Measurements from ENCODE around the gene ECM1. TPM values are rescaled to one million over a fixed set of nuclear protein-coding genes. Genes with fewer than 3 reads are reported as not detected.

Gene ECM1
- total RNA-seq, 6 experiments from 2014 or later: 8.8 to 26.7 (median 14.9) TPM

DNA sequence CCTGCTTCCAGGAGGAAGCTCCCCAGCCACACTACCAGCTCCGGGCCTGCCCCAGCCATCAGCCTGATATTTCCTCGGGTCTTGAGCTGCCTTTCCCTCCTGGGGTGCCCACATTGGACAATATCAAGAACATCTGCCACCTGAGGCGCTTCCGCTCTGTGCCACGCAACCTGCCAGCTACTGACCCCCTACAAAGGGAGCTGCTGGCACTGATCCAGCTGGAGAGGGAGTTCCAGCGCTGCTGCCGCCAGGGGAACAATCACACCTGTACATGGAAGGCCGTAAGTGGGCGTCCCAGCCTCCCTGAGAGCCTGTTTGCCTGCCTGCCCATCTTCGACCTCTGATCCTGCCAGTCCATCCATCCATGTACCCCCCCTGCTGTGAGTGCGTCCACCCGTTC lies 3.6 kb downstream of the ECM1 start:
- WGBS (ENCODE audit: insufficient coverage, low coverage, low lambda C conversion rate, missing lambda C conversion rate): 74% methylated on average over 3 of the region's 12 CpGs
- ATAC-seq (no peak), DNase-seq (peak in 1 of 3 donors; percentile 50)
- Histone ChIP-seq H3K4me1 (peaks cover 0 to 7% (median 3%) of the 10 kb centered on the region in 4 donors), H3K27me3 (no peaks in the 10 kb centered on the region), H3K36me3 (peaks cover 0 to 3% (median 0%) of the 10 kb centered on the region in 4 donors), H3K4me3 (no peak overlapping the region), H3K9me3 (no peaks in the 10 kb centered on the region), H3K27ac (no peak overlapping the region)
- no peak for TF ChIP-seq POLR2A (IDR thresholded peaks at IDR 0.05)
- TF ChIP-seq CTCF (IDR thresholded peaks at IDR 0.05): no peak
- intact Hi-C loops (cut with DNase I): loop anchor here in 1 of 2 donors (10.0 kb wide), 1 partner anchor 47 kb away; no protein-coding TSS in a partner anchor

DNA sequence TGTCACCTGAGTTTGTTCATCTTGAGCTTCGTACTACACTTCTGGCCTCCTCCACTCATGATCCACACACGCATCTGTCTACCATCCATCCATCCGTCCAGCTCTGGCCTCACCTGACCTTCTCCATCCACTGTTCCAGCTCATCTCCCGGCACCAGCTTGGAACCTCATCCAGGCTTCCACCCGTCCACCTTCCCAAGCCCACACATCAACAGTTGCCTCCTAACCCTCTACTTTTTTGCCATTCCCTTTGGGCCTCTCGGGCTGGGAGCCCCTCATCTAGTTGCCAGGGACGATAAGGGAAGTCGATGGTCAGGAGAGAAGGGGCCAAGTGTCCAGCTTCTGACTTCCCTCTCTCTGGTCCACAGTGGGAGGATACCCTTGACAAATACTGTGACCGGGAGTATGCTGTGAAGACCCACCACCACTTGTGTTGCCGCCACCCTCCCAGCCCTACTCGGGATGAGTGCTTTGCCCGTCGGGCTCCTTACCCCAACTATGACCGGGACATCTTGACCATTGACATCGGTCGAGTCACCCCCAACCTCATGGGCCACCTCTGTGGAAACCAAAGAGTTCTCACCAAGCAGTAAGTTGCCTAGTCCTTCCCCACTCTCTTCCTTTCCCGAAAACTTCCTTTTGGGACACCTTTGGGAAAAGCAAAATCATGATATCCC lies 4.2 kb downstream of the ECM1 start:
- DNase-seq: peak in 1 of 3 donors; percentile 31

DNA sequence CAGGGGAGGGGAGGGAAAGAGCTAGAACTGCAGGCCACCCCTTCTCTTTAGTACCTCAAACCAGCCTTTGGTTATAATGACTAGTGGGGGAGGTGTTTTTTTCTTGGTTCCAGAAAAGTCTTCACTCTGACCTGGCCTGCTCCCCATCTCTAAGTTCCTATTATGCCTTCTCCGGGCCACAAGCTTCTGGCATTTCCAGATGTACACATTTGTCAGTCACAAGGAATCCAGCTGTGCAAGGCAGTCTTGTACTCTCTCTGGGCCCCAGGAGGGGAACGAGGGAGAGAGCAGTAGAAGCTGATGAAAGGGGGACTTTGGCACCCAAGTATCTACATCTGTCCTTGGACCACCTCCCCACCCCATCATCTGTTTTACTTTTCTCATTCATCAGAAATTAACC lies 4.9 kb downstream of the ECM1 start:
- Histone ChIP-seq H3K27me3 (no peaks in the 10 kb centered on the region), H3K9me3 (no peaks in the 10 kb centered on the region), H3K27ac (no peak overlapping the region), H3K36me3 (peaks cover 0 to 3% (median 0%) of the 10 kb centered on the region in 4 donors), H3K4me3 (no peak overlapping the region), H3K4me1 (peaks cover 0 to 13% (median 5%) of the 10 kb centered on the region in 4 donors)
- no peak for ATAC-seq
- peak in 1 of 3 donors; percentile 2 for DNase-seq
- WGBS (ENCODE audit: insufficient coverage, low coverage, low lambda C conversion rate, missing lambda C conversion rate): 76% methylated on average over 2 of the region's 2 CpGs
- TF ChIP-seq CTCF (IDR thresholded peaks at IDR 0.05) (no peak), POLR2A (IDR thresholded peaks at IDR 0.05) (no peak)
- intact Hi-C loops (cut with DNase I): loop anchor here in 1 of 2 donors (10.0 kb wide), 1 partner anchor 48 kb away; no protein-coding TSS in a partner anchor

More for the DNA sequence above, 4.2 kb downstream of the ECM1 start:
- TF ChIP-seq POLR2A (IDR thresholded peaks at IDR 0.05) (no peak), CTCF (IDR thresholded peaks at IDR 0.05) (no peak)
- Histone ChIP-seq H3K27me3 (no peaks in the 10 kb centered on the region), H3K27ac (no peak overlapping the region), H3K36me3 (peaks cover 0 to 3% (median 0%) of the 10 kb centered on the region in 4 donors), H3K9me3 (no peaks in the 10 kb centered on the region), H3K4me3 (no peak overlapping the region), H3K4me1 (peaks cover 0 to 10% (median 5%) of the 10 kb centered on the region in 4 donors)
- 65% methylated on average over 7 of the region's 17 CpGs for WGBS (ENCODE audit: insufficient coverage, low coverage, low lambda C conversion rate, missing lambda C conversion rate)
- intact Hi-C loops (cut with DNase I): loop anchor here in 1 of 2 donors (10.0 kb wide), 1 partner anchor 47 kb away; no protein-coding TSS in a partner anchor
- ATAC-seq: no peak

GRCh38 chr1:150513351-150513791 lies 5.5 kb downstream of the ECM1 start:
- intact Hi-C loops (cut with DNase I): loop anchor here in 1 of 2 donors (10.0 kb wide), 1 partner anchor 49 kb away; no protein-coding TSS in a partner anchor
- Histone ChIP-seq H3K27ac (no peak overlapping the region), H3K27me3 (no peaks in the 10 kb centered on the region), H3K9me3 (no peaks in the 10 kb centered on the region), H3K36me3 (peaks cover 0 to 3% (median 0%) of the 10 kb centered on the region in 4 donors), H3K4me3 (no peak overlapping the region), H3K4me1 (peaks cover 0 to 13% (median 5%) of the 10 kb centered on the region in 4 donors)
- DNase-seq: peak in 1 of 3 donors; percentile 10
- no peak for ATAC-seq
- WGBS (ENCODE audit: insufficient coverage, low coverage, low lambda C conversion rate, missing lambda C conversion rate): 86% methylated on average over 7 of the region's 7 CpGs
- TF ChIP-seq CTCF (IDR thresholded peaks at IDR 0.05) (no peak), POLR2A (IDR thresholded peaks at IDR 0.05) (no peak)

Measured in right lobe of liver (tissue), 6 donors.